T-helper 2 cell treated with Interferon-gamma antibody and Interleukin-4, amounts not matched to agents 5 μg/mL and 100 μg/mL, for 36 hours (primary cell): Measurements from ENCODE around the gene PGM2.

ENCODE experiments used
- DNase-seq: peaks from one replicate; pipeline ENCODE4 v3.0.0; 2021; ENCODE audit warnings: low spot score
- H3K27ac Mint-ChIP-seq: one replicate; pipeline ENCODE4 v1.8.0; 2021; ENCODE audit warnings: mild to moderate bottlenecking, mixed read lengths
- H3K27me3 Mint-ChIP-seq: one replicate; pipeline ENCODE4 v1.8.0; 2021; ENCODE audit warnings: low read depth, mixed read lengths
- H3K36me3 Mint-ChIP-seq: one replicate; pipeline ENCODE4 v1.8.0; 2021; ENCODE audit warnings: low read depth, mixed read lengths
- H3K4me1 Mint-ChIP-seq: one replicate; pipeline ENCODE4 v1.8.0; 2021; ENCODE audit warnings: low read depth, mixed read lengths
- H3K4me3 Mint-ChIP-seq: one replicate; pipeline ENCODE4 v1.8.0; 2022; ENCODE audit warnings: mild to moderate bottlenecking, moderate library complexity, mixed read lengths
- H3K9me3 Mint-ChIP-seq: one replicate; pipeline ENCODE4 v1.8.0; 2021; ENCODE audit warnings: mixed read lengths

Gene PGM2

DNA sequence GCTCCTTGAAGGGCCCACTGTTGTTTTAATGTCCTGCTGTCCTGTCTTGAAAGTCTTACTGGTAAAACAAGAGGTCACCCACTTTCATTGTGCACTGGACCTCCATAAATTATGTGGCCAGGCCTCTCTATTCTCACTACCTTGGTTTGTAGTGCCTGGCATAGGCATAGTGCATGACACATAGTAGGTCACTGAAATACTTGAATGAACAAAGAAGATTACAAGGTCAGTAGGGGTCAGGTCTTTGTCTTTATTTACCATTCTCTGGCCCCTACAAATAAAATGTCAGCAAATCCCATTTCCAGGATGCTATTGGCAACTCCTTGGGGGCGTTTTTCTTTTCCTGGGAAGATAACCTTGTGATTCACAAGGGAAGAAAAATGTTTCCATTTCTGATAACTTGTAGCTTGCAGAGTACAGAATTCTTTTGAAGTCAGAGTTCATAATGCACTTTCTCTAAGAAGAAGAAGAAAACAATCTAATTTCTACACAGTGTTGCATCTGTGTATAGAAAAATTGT, 1.4 kb downstream of the PGM2 start:
- no peak for DNase-seq
- H3K4me3 Mint-ChIP-seq = peak overlapping the region; percentile 90
- H3K9me3 Mint-ChIP-seq = no peaks in the 10 kb centered on the region
- peaks cover 5% of the 10 kb centered on the region for H3K27me3 Mint-ChIP-seq
- H3K36me3 Mint-ChIP-seq = peaks cover 30% of the 10 kb centered on the region
- peaks cover 34% of the 10 kb centered on the region for H3K4me1 Mint-ChIP-seq
- H3K27ac Mint-ChIP-seq = peak overlapping the region; percentile 60

- H3K27me3 Mint-ChIP-seq = peaks cover 5% of the 10 kb centered on the region
- no peaks in the 10 kb centered on the region for H3K9me3 Mint-ChIP-seq
- no peak for DNase-seq
- no peak overlapping the region for H3K27ac Mint-ChIP-seq
- peaks cover 34% of the 10 kb centered on the region for H3K4me1 Mint-ChIP-seq
- peak overlapping the region; percentile 39 for H3K4me3 Mint-ChIP-seq
- H3K36me3 Mint-ChIP-seq = peaks cover 32% of the 10 kb centered on the region
Observed at GRCh38 chr4:37828843-37829242, 2.4 kb downstream of the PGM2 start.

- no peak overlapping the region for H3K4me3 Mint-ChIP-seq
- no peaks in the 10 kb centered on the region for H3K27me3 Mint-ChIP-seq
- H3K9me3 Mint-ChIP-seq = no peaks in the 10 kb centered on the region
- peaks cover 42% of the 10 kb centered on the region for H3K36me3 Mint-ChIP-seq
- no peak for DNase-seq
- H3K4me1 Mint-ChIP-seq = peaks cover 31% of the 10 kb centered on the region
- H3K27ac Mint-ChIP-seq = no peak overlapping the region
Observed at GRCh38 chr4:37830640-37831039, 4.2 kb downstream of the PGM2 start.

- no peak for DNase-seq
- Mint-ChIP-seq H3K9me3 (no peaks in the 10 kb centered on the region), H3K27me3 (no peaks in the 10 kb centered on the region), H3K4me1 (peaks cover 24% of the 10 kb centered on the region), H3K4me3 (no peak overlapping the region), H3K36me3 (peaks cover 59% of the 10 kb centered on the region), H3K27ac (no peak overlapping the region)
Observed at GRCh38 chr4:37835031-37835430, 8.5 kb downstream of the PGM2 start.

DNA sequence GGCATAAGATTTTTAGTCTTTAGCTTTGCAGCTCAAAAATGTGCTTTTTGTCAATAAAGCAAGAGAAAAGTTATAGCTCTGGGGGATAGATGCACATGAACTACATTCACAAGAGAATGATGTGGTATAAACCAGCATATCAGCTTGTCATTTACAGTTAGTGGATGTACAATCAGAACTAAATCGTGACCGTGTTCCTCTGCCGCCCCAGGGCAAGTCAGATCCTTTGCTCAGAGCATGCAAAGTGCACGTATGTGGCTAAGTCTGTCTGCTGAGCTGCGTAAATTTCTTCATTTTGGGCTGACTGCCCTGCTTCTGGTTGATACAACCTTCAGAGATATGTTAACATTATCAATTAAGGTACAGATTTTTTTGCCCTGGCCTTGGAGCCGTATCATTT, 9.3 kb downstream of the PGM2 start:
- Mint-ChIP-seq H3K27me3 (no peaks in the 10 kb centered on the region), H3K4me1 (peaks cover 19% of the 10 kb centered on the region), H3K27ac (no peak overlapping the region), H3K4me3 (no peak overlapping the region), H3K9me3 (no peaks in the 10 kb centered on the region), H3K36me3 (peaks cover 58% of the 10 kb centered on the region)
- no peak for DNase-seq

DNA sequence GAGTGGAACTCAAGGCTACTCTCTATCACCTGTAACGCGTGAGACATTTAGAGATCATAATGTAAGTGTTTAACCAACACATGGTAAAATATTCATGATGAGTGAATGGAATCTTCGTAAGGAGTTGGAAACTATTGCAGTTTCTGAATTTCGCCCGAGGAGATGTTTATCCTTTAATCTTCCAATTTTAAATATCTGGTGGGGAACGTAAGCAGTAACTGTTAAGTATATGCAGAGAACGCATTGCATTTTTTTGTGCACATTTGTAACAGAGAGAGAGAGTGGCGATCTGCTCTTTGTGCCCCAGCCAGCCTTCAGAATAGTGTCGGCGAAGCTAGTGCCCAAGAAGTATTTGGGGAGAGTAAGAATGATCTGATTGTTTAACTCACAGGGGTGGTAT, 9.8 kb downstream of the PGM2 start:
- Mint-ChIP-seq H3K27me3 (no peaks in the 10 kb centered on the region), H3K27ac (no peak overlapping the region), H3K36me3 (peaks cover 58% of the 10 kb centered on the region), H3K4me1 (peaks cover 19% of the 10 kb centered on the region), H3K9me3 (no peaks in the 10 kb centered on the region), H3K4me3 (no peak overlapping the region)
- no peak for DNase-seq

DNA sequence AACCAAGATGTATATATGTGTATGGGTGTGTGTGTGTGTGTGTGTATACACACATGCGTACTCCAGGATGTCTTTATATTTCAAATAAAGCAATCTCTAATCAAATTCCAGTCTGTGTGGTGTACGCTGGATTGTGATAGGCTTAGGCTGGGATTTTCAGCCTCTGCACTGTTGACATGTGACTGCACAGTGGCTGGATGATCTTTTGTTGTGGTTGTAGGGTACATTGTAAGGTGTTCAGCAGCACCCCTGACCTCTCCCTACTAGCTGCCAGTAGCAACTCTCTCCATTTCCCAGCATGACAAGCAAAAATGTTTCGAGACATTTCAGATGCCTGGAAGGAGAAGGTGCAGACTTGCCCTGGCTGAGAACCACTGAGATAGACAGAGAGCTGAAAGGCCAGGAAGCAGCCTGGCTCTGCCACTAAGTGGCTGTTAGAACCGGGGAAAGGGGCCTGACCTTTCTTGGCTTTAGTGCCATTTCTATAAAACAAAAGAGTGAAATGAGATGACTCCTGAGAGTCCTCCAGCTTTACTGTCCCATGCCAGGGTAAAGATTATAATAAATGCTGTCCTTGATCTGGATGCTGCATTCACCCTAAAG, 10.5 kb downstream of the PGM2 start:
- no peak overlapping the region for H3K4me3 Mint-ChIP-seq
- H3K4me1 Mint-ChIP-seq = peaks cover 19% of the 10 kb centered on the region
- H3K9me3 Mint-ChIP-seq = no peaks in the 10 kb centered on the region
- peaks cover 58% of the 10 kb centered on the region for H3K36me3 Mint-ChIP-seq
- H3K27me3 Mint-ChIP-seq = no peaks in the 10 kb centered on the region
- no peak for DNase-seq
- H3K27ac Mint-ChIP-seq = peak overlapping the region; percentile 58

- Mint-ChIP-seq H3K4me1 (peaks cover 19% of the 10 kb centered on the region), H3K9me3 (no peaks in the 10 kb centered on the region), H3K27me3 (no peaks in the 10 kb centered on the region), H3K27ac (no peak overlapping the region), H3K36me3 (peaks cover 55% of the 10 kb centered on the region), H3K4me3 (peak overlapping the region; percentile 15)
- DNase-seq = no peak
Observed at GRCh38 chr4:37837446-37837845, 11.0 kb downstream of the PGM2 start.

DNA sequence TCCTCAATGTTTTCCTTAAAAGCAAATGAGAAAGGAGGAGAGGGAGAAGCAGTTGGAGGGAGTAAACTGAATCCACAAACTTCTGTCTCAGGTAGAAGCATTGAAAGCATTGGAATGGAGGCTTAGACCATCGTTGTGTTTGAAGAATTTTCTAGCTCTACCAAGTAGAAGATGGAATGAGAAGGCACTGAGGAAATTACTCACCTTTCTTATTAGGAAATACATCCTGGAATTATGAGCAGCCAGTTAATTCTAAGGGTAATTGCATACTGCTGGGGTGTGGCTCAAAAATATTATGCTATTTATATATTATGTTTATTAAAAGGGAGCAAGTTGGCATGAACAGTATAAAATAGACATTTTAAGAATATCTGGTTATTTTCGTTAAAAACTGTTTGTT, 12.9 kb downstream of the PGM2 start:
- Mint-ChIP-seq H3K36me3 (peaks cover 61% of the 10 kb centered on the region), H3K27me3 (no peaks in the 10 kb centered on the region), H3K4me3 (no peak overlapping the region), H3K4me1 (peaks cover 19% of the 10 kb centered on the region), H3K9me3 (no peaks in the 10 kb centered on the region), H3K27ac (no peak overlapping the region)
- DNase-seq = no peak

GRCh38 chr4:37844204-37844603, 17.7 kb downstream of the PGM2 start:
- Mint-ChIP-seq H3K27ac (no peak overlapping the region), H3K9me3 (no peaks in the 10 kb centered on the region), H3K4me1 (no peaks in the 10 kb centered on the region), H3K4me3 (no peak overlapping the region), H3K27me3 (no peaks in the 10 kb centered on the region), H3K36me3 (peaks cover 54% of the 10 kb centered on the region)
- no peak for DNase-seq

DNA sequence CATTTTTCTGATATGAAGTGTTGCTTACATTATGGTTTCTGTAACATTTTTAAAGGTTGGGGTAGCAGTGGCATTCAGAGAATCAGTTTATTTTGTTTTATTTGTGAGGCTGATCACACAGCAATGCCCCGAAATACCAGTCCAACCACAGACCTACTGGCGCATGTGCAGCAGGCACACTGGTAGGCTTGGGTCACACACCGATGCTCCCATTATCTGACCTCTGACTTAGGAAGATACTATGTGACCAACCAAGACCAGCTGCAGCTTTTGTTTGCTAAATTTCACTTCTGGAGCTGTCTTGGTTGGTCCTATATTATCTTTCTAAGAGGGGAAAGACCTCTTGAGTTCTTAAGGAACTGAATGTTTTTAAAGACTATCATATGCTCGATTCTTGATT, 18.7 kb downstream of the PGM2 start:
- no peak overlapping the region for H3K27ac Mint-ChIP-seq
- no peaks in the 10 kb centered on the region for H3K27me3 Mint-ChIP-seq
- no peaks in the 10 kb centered on the region for H3K4me1 Mint-ChIP-seq
- peaks cover 51% of the 10 kb centered on the region for H3K36me3 Mint-ChIP-seq
- H3K9me3 Mint-ChIP-seq = no peaks in the 10 kb centered on the region
- no peak for DNase-seq
- no peak overlapping the region for H3K4me3 Mint-ChIP-seq

DNA sequence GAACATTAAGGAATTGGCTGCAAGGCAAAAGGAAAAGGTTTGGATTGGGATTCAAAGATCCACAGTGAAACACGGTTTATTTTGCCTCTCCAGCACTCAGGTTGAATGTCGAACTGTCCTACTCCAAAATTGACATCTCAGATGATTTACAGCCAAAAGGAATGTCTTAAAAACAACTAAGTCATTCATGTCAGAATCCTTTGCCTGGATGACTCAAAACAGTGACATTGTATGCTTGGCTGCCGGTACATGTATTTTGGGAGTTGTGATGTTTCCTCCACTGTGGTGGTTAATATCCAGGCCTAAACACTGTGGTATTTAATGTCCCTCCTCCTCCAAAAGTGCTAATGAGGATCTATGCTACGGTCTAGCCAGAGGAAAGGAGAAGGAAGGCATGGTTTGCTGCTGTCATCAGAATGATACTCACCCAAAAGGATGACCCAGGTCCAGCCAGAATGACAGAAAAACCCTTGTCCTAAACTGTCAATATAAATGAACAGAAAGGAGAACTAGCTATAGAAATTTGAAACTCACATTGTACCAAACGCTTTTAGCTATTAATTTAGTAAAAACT, 20.9 kb downstream of the PGM2 start:
- Mint-ChIP-seq H3K9me3 (no peaks in the 10 kb centered on the region), H3K27ac (no peak overlapping the region), H3K27me3 (no peaks in the 10 kb centered on the region), H3K4me3 (no peak overlapping the region), H3K4me1 (no peaks in the 10 kb centered on the region), H3K36me3 (peaks cover 42% of the 10 kb centered on the region)
- no peak for DNase-seq

GRCh38 chr4:37852376-37852775, 25.9 kb downstream of the PGM2 start:
- no peak overlapping the region for H3K27ac Mint-ChIP-seq
- H3K27me3 Mint-ChIP-seq = no peaks in the 10 kb centered on the region
- H3K9me3 Mint-ChIP-seq = no peaks in the 10 kb centered on the region
- H3K36me3 Mint-ChIP-seq = peaks cover 35% of the 10 kb centered on the region
- no peak for DNase-seq
- peaks cover 2% of the 10 kb centered on the region for H3K4me1 Mint-ChIP-seq
- no peak overlapping the region for H3K4me3 Mint-ChIP-seq

DNA sequence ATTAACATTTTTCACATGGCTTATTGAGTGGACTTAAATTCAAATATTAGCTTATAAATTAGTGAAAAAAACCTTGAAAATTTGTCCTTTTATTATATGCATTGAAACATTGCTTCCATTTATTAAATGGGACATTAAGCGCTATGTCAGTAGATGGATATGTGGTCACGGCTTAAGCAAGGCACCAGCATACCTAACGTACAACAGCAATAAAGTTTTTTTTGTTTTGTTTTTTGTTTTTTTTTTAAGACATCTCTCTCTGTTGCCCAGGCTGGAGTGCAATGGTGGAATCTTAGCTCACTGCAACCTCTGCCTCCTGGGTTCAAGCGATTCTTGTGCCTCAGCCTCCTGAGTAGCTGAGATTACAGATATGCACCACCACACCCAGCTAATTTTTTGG, 31.6 kb downstream of the PGM2 start:
- H3K36me3 Mint-ChIP-seq = peaks cover 29% of the 10 kb centered on the region
- H3K27ac Mint-ChIP-seq = no peak overlapping the region
- DNase-seq = no peak
- no peaks in the 10 kb centered on the region for H3K9me3 Mint-ChIP-seq
- H3K4me3 Mint-ChIP-seq = no peak overlapping the region
- H3K27me3 Mint-ChIP-seq = no peaks in the 10 kb centered on the region
- peaks cover 2% of the 10 kb centered on the region for H3K4me1 Mint-ChIP-seq

GRCh38 chr4:37858872-37859271, 32.4 kb downstream of the PGM2 start:
- peaks cover 2% of the 10 kb centered on the region for H3K4me1 Mint-ChIP-seq
- no peaks in the 10 kb centered on the region for H3K27me3 Mint-ChIP-seq
- no peak for DNase-seq
- no peak overlapping the region for H3K27ac Mint-ChIP-seq
- no peak overlapping the region for H3K4me3 Mint-ChIP-seq
- H3K9me3 Mint-ChIP-seq = no peaks in the 10 kb centered on the region
- H3K36me3 Mint-ChIP-seq = peaks cover 32% of the 10 kb centered on the region
